ENCODE measurements around the gene KLLN.
"Not testable (repeated sequence)": the region's sequence is repeated elsewhere in the genome, so short reads cannot be mapped to it uniquely, and the experiment has no call there.

KLLN gene

DNA sequence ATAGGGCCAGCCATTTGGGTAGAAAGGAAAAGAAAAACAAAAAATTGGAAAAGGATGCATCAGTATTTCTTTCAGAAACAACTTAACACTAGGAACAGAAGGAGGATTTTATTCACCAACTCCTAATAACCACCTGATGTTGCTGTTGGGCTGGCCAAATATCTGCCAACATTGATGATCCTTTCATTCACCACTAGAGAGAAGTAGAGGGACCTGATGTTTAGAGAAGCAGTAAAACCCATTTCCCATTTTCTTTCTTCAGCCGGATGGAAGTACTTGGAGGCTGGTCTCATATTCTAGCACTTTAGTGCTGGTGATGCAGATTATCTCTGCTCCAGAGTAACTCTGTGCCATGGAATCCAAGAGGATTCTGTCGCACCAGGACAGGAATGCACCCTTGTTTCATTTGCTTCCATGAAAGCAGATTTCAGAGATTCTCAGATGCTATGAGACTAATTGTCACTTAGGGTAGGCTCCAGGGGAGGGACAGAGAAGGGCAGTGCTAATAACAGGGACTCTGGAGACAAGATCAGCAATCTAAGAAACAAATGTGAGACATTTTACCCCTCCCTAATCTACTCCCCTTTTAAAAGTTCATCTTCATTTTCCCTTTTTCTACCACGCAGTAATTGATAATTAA, 3.1 kb downstream of the KLLN start:
- H3K27me3 ChIP-seq (ENCODE audit: insufficient read depth, low read depth), result no peaks in the 10 kb centered on the region
- peak overlapping the region; percentile 24; the same call in 1 of the 2 replicates for H2AFZ ChIP-seq (ENCODE audit: low read depth)
- H3K27ac ChIP-seq, result peak overlapping the region; percentile 98
- TF ChIP-seq CTCF (conservative IDR thresholded peaks at IDR 0.05; ENCODE audit: low read depth, low read length), result peak; percentile 44
- H4K20me1 ChIP-seq (ENCODE audit: insufficient read depth), result no peaks in the 10 kb centered on the region
- peak overlapping the region; percentile 94; the same call in 1 of the 2 replicates for H3K9ac ChIP-seq
- H3K79me2 ChIP-seq (ENCODE audit: insufficient read depth, low read depth), result peaks cover 48% of the 10 kb centered on the region
- no peak overlapping the region for H3K4me3 ChIP-seq (IDR thresholded peaks at IDR 0.05; ENCODE audit: insufficient read depth, low read depth, low read length)
- no peaks in the 10 kb centered on the region for H3K36me3 ChIP-seq (ENCODE audit: insufficient read depth)
- peaks cover 25% of the 10 kb centered on the region for H3K4me1 ChIP-seq (ENCODE audit: low read depth, poor library complexity, severe bottlenecking)
- H3K4me2 ChIP-seq, result peak overlapping the region; percentile 89

GRCh38 chr10:87855665-87856064, 7.7 kb downstream of the KLLN start:
- H3K27ac ChIP-seq; H3K9ac ChIP-seq; H3K36me3 ChIP-seq (ENCODE audit: insufficient read depth); H4K20me1 ChIP-seq (ENCODE audit: insufficient read depth); H3K4me3 ChIP-seq (IDR thresholded peaks at IDR 0.05; ENCODE audit: insufficient read depth, low read depth, low read length); H2AFZ ChIP-seq (ENCODE audit: low read depth); H3K27me3 ChIP-seq (ENCODE audit: insufficient read depth, low read depth); H3K4me2 ChIP-seq: not testable (repeated sequence)
- Histone ChIP-seq H3K79me2 (ENCODE audit: insufficient read depth, low read depth) (peaks cover 11% of the 10 kb centered on the region; the same call in 1 of the 2 replicates), H3K4me1 (ENCODE audit: low read depth, poor library complexity, severe bottlenecking) (peaks cover 26% of the 10 kb centered on the region)

- H3K4me2 ChIP-seq; H3K27ac ChIP-seq; H3K79me2 ChIP-seq (ENCODE audit: insufficient read depth, low read depth); H3K36me3 ChIP-seq (ENCODE audit: insufficient read depth); H3K27me3 ChIP-seq (ENCODE audit: insufficient read depth, low read depth); H2AFZ ChIP-seq (ENCODE audit: low read depth); H4K20me1 ChIP-seq (ENCODE audit: insufficient read depth); H3K4me3 ChIP-seq (IDR thresholded peaks at IDR 0.05; ENCODE audit: insufficient read depth, low read depth, low read length); H3K9ac ChIP-seq: not testable (repeated sequence)
- peaks cover 25% of the 10 kb centered on the region for H3K4me1 ChIP-seq (ENCODE audit: low read depth, poor library complexity, severe bottlenecking)
Measured at GRCh38 chr10:87855247-87855646, 8.1 kb downstream of the KLLN start.

DNA sequence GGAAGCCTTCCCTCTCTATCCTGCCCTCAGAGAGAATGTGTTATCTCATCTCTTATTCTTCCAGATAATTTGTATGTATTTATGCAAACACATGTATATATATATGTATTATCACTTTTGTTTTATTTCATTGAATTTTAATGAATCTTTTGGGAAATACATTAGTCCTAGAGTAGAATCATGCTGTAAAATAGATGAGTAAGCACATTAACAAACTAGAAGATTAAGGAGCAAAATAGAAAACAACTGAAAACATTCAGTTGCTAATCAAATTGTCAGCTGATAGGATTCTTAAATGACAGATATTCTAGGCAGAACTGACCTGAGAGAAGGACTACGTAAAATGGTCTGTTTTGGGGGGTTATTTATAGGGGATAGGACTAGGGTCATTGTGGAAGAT, 11.2 kb downstream of the KLLN start:
- Histone ChIP-seq H3K27me3 (ENCODE audit: insufficient read depth, low read depth) (no peaks in the 10 kb centered on the region), H4K20me1 (ENCODE audit: insufficient read depth) (no peaks in the 10 kb centered on the region), H3K4me2 (no peak overlapping the region), H3K4me1 (ENCODE audit: low read depth, poor library complexity, severe bottlenecking) (peaks cover 8% of the 10 kb centered on the region), H3K4me3 (IDR thresholded peaks at IDR 0.05; ENCODE audit: insufficient read depth, low read depth, low read length) (no peak overlapping the region), H2AFZ (ENCODE audit: low read depth) (no peak overlapping the region), H3K9ac (no peak overlapping the region), H3K79me2 (ENCODE audit: insufficient read depth, low read depth) (no peaks in the 10 kb centered on the region), H3K27ac (no peak overlapping the region), H3K36me3 (ENCODE audit: insufficient read depth) (no peaks in the 10 kb centered on the region)
- no peak for TF ChIP-seq CTCF (conservative IDR thresholded peaks at IDR 0.05; ENCODE audit: low read depth, low read length)

DNA sequence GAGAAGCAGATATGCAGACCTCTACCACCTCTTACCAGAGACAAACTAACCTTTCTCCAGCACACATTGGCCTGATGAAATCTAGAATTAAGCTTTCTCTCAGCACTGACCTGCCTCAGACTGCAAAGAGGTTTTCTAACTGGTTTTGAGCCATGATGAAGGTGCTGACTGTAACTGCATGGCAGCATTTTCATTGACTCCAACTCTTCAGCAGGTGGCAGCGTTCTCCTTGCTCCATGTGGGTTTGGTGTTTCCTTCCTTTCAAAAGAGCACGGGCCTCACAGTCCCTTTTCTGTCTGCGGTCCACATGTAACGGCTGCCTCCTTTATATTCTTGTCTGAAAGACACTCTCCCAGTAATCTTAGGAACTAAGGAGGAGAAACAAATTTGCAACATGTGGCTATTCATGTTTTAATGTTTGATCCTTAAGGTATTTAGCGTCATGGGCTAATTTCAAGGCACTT, 12.6 kb downstream of the KLLN start:
- Histone ChIP-seq H2AFZ (ENCODE audit: low read depth) (peak overlapping the region; percentile 57; the same call in 1 of the 2 replicates), H3K4me1 (ENCODE audit: low read depth, poor library complexity, severe bottlenecking) (peaks cover 8% of the 10 kb centered on the region), H3K36me3 (ENCODE audit: insufficient read depth) (no peaks in the 10 kb centered on the region), H3K27ac (no peak overlapping the region), H3K4me2 (no peak overlapping the region), H3K27me3 (ENCODE audit: insufficient read depth, low read depth) (no peaks in the 10 kb centered on the region), H3K79me2 (ENCODE audit: insufficient read depth, low read depth) (no peaks in the 10 kb centered on the region), H3K9ac (no peak overlapping the region), H3K4me3 (IDR thresholded peaks at IDR 0.05; ENCODE audit: insufficient read depth, low read depth, low read length) (no peak overlapping the region), H4K20me1 (ENCODE audit: insufficient read depth) (no peaks in the 10 kb centered on the region)
- peak; percentile 59 for TF ChIP-seq CTCF (conservative IDR thresholded peaks at IDR 0.05; ENCODE audit: low read depth, low read length)

Data from KMS-11 (cell line).